IMR-90 (cell line): Measurements from ENCODE around the gene HELZ. TPM values are rescaled to one million over a fixed set of nuclear protein-coding genes. Genes with fewer than 3 reads are reported as not detected.

Experiments
- ATAC-seq: fragments of 200-7000 bp; cut with Tn5 transposase; 2 replicates; pipeline ENCODE4 v1.9.1; 2020; ENCODE audit warnings: low read depth, mild to moderate bottlenecking, moderate library complexity
- BruUV-seq: library from RNA; stranded (reverse); fragments of 400-500 nt; replicated peaks from 2 replicates; lab custom pipeline; 2021; lab: Mats Ljungman, UMichigan
- CTCF ChIA-PET: fragments of 300-600 bp; formaldehyde crosslinking; extraction: SDS; loops from one replicate; lab custom pipeline; 2021; ENCODE audit warnings: antibody characterized with exemption; lab: Yijun Ruan, JAX
- POLR2A ChIA-PET: fragments of 300-600 bp; sonication (Branson Sonifier 250); formaldehyde crosslinking; loops from one replicate; lab custom pipeline; 2022; ENCODE audit warnings: antibody characterized with exemption; ENCODE audit not compliant: unreplicated experiment; lab: Charles Lee
- DNase-seq: peaks from one replicate; pipeline ENCODE4 v3.0.0; 2013
- H2AFZ ChIP-seq: replicated peaks from 2 replicates; pipeline ENCODE3; 2013; ENCODE audit warnings: low read length, mild to moderate bottlenecking; ENCODE audit not compliant: poor library complexity
- H2AK5ac ChIP-seq: 2 replicates; pipeline ENCODE4 v1.6.1; 2013; ENCODE audit warnings: low read depth, low read length, inconsistent platforms
- H2AK9ac ChIP-seq: replicated peaks from 2 replicates; pipeline ENCODE3; 2013; ENCODE audit warnings: mild to moderate bottlenecking, low read depth, low read length, moderate library complexity; ENCODE audit not compliant: poor library complexity
- H2BK120ac ChIP-seq: 2 replicates; pipeline ENCODE4 v1.6.1; 2013; ENCODE audit warnings: low read depth, low read length, inconsistent platforms
- H2BK15ac ChIP-seq: 3 replicates; pipeline ENCODE4 v1.6.1; 2013; ENCODE audit warnings: low read depth, low read length, inconsistent platforms
- H2BK20ac ChIP-seq: 2 replicates; pipeline ENCODE4 v1.6.1; 2013; ENCODE audit warnings: low read depth, mild to moderate bottlenecking, inconsistent platforms, low read length, moderate library complexity
- H2BK5ac ChIP-seq: 2 replicates; pipeline ENCODE4 v1.6.1; 2013; ENCODE audit warnings: mild to moderate bottlenecking, low read depth, low read length, inconsistent platforms; ENCODE audit not compliant: poor library complexity, severe bottlenecking
- H3K14ac ChIP-seq: replicated peaks from 2 replicates; pipeline ENCODE4 v1.6.1; 2013; ENCODE audit warnings: low read depth, low read length, inconsistent platforms
- H3K18ac ChIP-seq: 2 replicates; pipeline ENCODE4 v1.6.1; 2013; ENCODE audit warnings: low read depth, low read length, control low read depth
- H3K23ac ChIP-seq: 2 replicates; pipeline ENCODE4 v1.6.1; 2013; ENCODE audit warnings: low read depth, low read length, inconsistent platforms
- H3K27ac ChIP-seq: 2 replicates; pipeline ENCODE4 v1.5.1; 2013; ENCODE audit warnings: mild to moderate bottlenecking, control low read depth, low read length; ENCODE audit not compliant: insufficient read depth
- H3K27me3 ChIP-seq: 2 replicates; pipeline ENCODE4 v1.6.1; 2013; ENCODE audit warnings: low read length; ENCODE audit not compliant: control insufficient read depth, insufficient read depth
- H3K36me3 ChIP-seq: 2 replicates; pipeline ENCODE4 v1.6.1; 2013; ENCODE audit warnings: low read length, mixed read lengths; ENCODE audit not compliant: control insufficient read depth, insufficient read depth
- H3K4ac ChIP-seq: 2 replicates; pipeline ENCODE4 v1.6.1; 2013; ENCODE audit warnings: low read depth, low read length, inconsistent platforms
- H3K4me1 ChIP-seq: 2 replicates; pipeline ENCODE4 v1.6.1; 2013; ENCODE audit warnings: low read length, mixed read lengths; ENCODE audit not compliant: control insufficient read depth, insufficient read depth
- H3K4me2 ChIP-seq: 2 replicates; pipeline ENCODE4 v1.6.1; 2013; ENCODE audit warnings: low read depth, mild to moderate bottlenecking, control low read depth, low read length, moderate library complexity
- H3K4me3 ChIP-seq: 2 replicates; pipeline ENCODE4 v1.5.1; 2013; ENCODE audit warnings: low read depth, mild to moderate bottlenecking, control low read depth, low read length, moderate library complexity; ENCODE audit not compliant: insufficient read depth
- H3K56ac ChIP-seq: 2 replicates; pipeline ENCODE4 v1.6.1; 2013; ENCODE audit warnings: low read length, inconsistent platforms; ENCODE audit not compliant: insufficient read depth; ENCODE audit errors: extremely low read depth
- H3K79me1 ChIP-seq, 2 experiments: 2 replicates each; pipeline ENCODE4 v1.6.1; 2013; ENCODE audit warnings: low read length in 2 of 2, inconsistent platforms in 1 of 2, low read depth in 1 of 2
- H3K9ac ChIP-seq: 2 replicates; pipeline ENCODE4 v1.6.1; 2013; ENCODE audit warnings: low read depth, low read length, control low read depth
- H3K9me1 ChIP-seq: 2 replicates; pipeline ENCODE4 v1.6.1; 2013; ENCODE audit warnings: low read length, inconsistent platforms; ENCODE audit not compliant: insufficient read depth
- H3K9me3 ChIP-seq: 2 replicates; pipeline ENCODE4 v1.6.1; 2013; ENCODE audit warnings: low read length; ENCODE audit not compliant: control insufficient read depth, insufficient read depth
- H4K20me1 ChIP-seq: 2 replicates; pipeline ENCODE4 v1.6.1; 2013; ENCODE audit warnings: low read length, inconsistent platforms; ENCODE audit not compliant: insufficient read depth
- H4K5ac ChIP-seq: 2 replicates; pipeline ENCODE4 v1.6.1; 2013; ENCODE audit warnings: mild to moderate bottlenecking, low read depth, low read length, control low read depth
- H4K8ac ChIP-seq, 2 experiments: 2 replicates each; pipeline ENCODE4 v1.6.1; 2013; ENCODE audit warnings: low read depth in 2 of 2, low read length in 2 of 2, control low read depth in 1 of 2, inconsistent platforms in 1 of 2
- H4K91ac ChIP-seq: 2 replicates; pipeline ENCODE4 v1.6.1; 2013; ENCODE audit warnings: low read depth, low read length, inconsistent platforms; ENCODE audit not compliant: insufficient read depth
- CEBPB ChIP-seq: IDR thresholded peaks from 2 replicates; pipeline ENCODE4 v1.6.1; 2012; ENCODE audit warnings: low read depth, low read length, improper control_type of control experiment
- CHD1 ChIP-seq: IDR thresholded peaks from 2 replicates; pipeline ENCODE4 v1.6.1; 2012; ENCODE audit warnings: low read depth, low read length, improper control_type of control experiment
- FOS ChIP-seq: fragments of 150-350 bp; IDR thresholded peaks from 2 replicates; pipeline ENCODE4 v1.6.1; 2016; ENCODE audit warnings: low read depth, low read length
- MAZ ChIP-seq: IDR thresholded peaks from 2 replicates; pipeline ENCODE4 v1.6.1; 2012; ENCODE audit warnings: low read depth, mild to moderate bottlenecking, low read length, improper control_type of control experiment, moderate library complexity, borderline replicate concordance
- MXI1 ChIP-seq: IDR thresholded peaks from 2 replicates; pipeline ENCODE4 v1.6.1; 2012; ENCODE audit warnings: low read depth, mild to moderate bottlenecking, low read length, moderate library complexity, borderline replicate concordance
- POLR2A ChIP-seq: IDR thresholded peaks from 2 replicates; pipeline ENCODE4 v1.6.1; 2012; ENCODE audit warnings: mild to moderate bottlenecking, low read depth, low read length
- WGBS, 2 experiments: methylation state at CpG; one replicate each; pipeline versions ENCODE4 v1.1.5 to v1.1.7; 2013; ENCODE audit warnings: missing lambda C conversion rate in 2 of 2; ENCODE audit not compliant: insufficient read length in 1 of 2; ENCODE audit errors: extremely low coverage in 2 of 2; 5-methylcytosine and 5-hydroxymethylcytosine counted together
- dilution Hi-C: fragments of 300-500 bp; cut with HindIII; formaldehyde crosslinking; loops from one replicate; pipeline ENCODE4 v1.14.3; 2018; ENCODE audit warnings: low sequenced_read_pairs; ENCODE audit not compliant: unreplicated experiment
- in situ Hi-C: fragments of 300-500 bp; cut with MboI; formaldehyde crosslinking; loops from 3 replicates; pipeline ENCODE4 v1.14.3; 2019; ENCODE audit warnings: low sequenced_read_pairs, inconsistent platforms, mixed read lengths
- intact Hi-C: fragments of 100-400 bp; cut with micrococcal nuclease; formaldehyde crosslinking; loops from 2 replicates; pipeline ENCODE4 v1.10.0; 2022
- polyA plus RNA-seq, 3 experiments: library from polyadenylated mRNA; depleted of rRNA; stranded (reverse); fragments of >200 nt; gene quantifications; 2 replicates each; pipeline ENCODE4 v1.2.3, GENCODE V29; 2012; ENCODE audit warnings: low replicate concordance in 1 of 3
- total RNA-seq: library from RNA; depleted of rRNA; stranded (reverse); fragments of >200 nt; gene quantifications from 2 replicates; pipeline ENCODE4 v1.2.3, GENCODE V29; 2012
- TF ChIP-seq, protein P1 (sequence below): conservative IDR thresholded peaks from 2 replicates; pipeline ENCODE4 v1.5.1; 2012; ENCODE audit warnings: mild to moderate bottlenecking, low read depth, low read length, improper control_type of control experiment

Gene HELZ
- total and polyA plus RNA-seq, 2 of the 4 experiments (the other 2 are of a cell fraction) = 8.0 to 60.6 TPM

DNA sequence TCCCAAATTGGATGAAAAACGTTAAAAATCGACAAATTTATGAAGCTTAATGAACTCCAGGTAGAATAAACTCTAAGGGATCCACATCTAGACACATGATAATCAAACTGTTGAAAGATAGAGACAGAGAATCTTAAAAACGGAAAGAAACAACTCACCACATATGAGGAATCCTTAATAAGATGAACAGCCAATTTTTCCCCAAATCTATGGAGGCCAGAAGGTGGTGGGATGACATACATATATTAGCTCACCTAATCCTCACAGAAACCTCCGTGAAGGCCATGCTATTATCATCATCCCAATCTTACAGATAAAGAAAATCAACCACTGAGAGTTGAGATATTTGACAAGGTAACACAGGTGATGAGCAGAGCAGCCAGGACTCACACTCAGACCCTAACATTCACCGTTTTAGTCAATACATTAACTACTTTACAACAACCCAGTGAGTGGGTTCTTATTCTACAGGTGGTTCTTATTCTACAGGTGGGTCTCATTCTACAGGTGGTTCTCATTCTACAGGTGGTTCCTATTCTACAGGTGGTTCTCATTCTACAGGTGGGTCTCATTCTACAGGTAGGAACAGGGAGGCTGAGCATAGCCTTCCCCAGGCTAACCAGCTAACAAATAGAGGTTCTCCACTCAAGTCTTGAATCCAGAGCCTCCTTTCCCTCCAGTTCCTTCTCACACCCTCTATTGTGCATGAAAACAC is 195.8 kb downstream of the HELZ start:
- Histone ChIP-seq H3K4me2 (no peak overlapping the region), H2BK120ac (no peak overlapping the region), H3K9me1 (no peaks in the 10 kb centered on the region), H4K5ac (no peak overlapping the region), H3K27me3 (peaks cover 17% of the 10 kb centered on the region), H3K27ac (no peak overlapping the region), H4K8ac (no peak overlapping the region), H3K9ac (no peak overlapping the region), H4K91ac (no peak overlapping the region), H3K9me3 (peaks cover 20% of the 10 kb centered on the region), H3K14ac (no peak overlapping the region), H3K4ac (no peak overlapping the region), H4K20me1 (no peaks in the 10 kb centered on the region), H3K23ac (no peak overlapping the region), H2AK9ac (no peak overlapping the region), H3K4me3 (no peak overlapping the region), H3K79me1 (no peaks in the 10 kb centered on the region), H2AFZ (no peak overlapping the region), H2BK20ac (no peak overlapping the region), H2BK5ac (no peak overlapping the region), H3K36me3 (no peaks in the 10 kb centered on the region), H3K4me1 (no peaks in the 10 kb centered on the region), H3K56ac (no peak overlapping the region), H2BK15ac (no peak overlapping the region), H3K18ac (no peak overlapping the region), H2AK5ac (no peak overlapping the region)
- BruUV-seq = no TSS peak
- TF ChIP-seq, protein P1, sequence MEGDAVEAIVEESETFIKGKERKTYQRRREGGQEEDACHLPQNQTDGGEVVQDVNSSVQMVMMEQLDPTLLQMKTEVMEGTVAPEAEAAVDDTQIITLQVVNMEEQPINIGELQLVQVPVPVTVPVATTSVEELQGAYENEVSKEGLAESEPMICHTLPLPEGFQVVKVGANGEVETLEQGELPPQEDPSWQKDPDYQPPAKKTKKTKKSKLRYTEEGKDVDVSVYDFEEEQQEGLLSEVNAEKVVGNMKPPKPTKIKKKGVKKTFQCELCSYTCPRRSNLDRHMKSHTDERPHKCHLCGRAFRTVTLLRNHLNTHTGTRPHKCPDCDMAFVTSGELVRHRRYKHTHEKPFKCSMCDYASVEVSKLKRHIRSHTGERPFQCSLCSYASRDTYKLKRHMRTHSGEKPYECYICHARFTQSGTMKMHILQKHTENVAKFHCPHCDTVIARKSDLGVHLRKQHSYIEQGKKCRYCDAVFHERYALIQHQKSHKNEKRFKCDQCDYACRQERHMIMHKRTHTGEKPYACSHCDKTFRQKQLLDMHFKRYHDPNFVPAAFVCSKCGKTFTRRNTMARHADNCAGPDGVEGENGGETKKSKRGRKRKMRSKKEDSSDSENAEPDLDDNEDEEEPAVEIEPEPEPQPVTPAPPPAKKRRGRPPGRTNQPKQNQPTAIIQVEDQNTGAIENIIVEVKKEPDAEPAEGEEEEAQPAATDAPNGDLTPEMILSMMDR = no peak
- TF ChIP-seq POLR2A (no peak), MAZ (no peak), MXI1 (no peak), FOS (no peak), CEBPB (no peak), CHD1 (no peak)
- ChIA-PET CTCF (no interaction called here), POLR2A (no interaction called here)
- ATAC-seq (no peak), DNase-seq (no peak)
- dilution Hi-C loops (no loop called here), intact Hi-C loops (no loop called here), in situ Hi-C loops (no loop called here)
- WGBS, 2 experiments = no CpG with 5 or more reads among the region's 5 CpGs
